Measurements from ENCODE around the gene AJM1.

The AJM1 gene

GRCh38 chr9:136858844-136859757, 16.8 kb downstream of the AJM1 start:
- peaks cover 20% of the 10 kb centered on the region; the same call in 1 of the 2 replicates for H3K36me3 ChIP-seq (ENCODE audit: insufficient read depth, low read length)
- TF ChIP-seq FOXP2 (optimal IDR thresholded peaks at IDR 0.05; ENCODE audit: control extremely low read depth, extremely low read length, insufficient read depth) (no peak), EZH2 (IDR thresholded peaks at IDR 0.05) (no peak), POLR2AphosphoS5 (IDR thresholded peaks at IDR 0.05; ENCODE audit: borderline replicate concordance, low read depth, low read length) (no peak)
- no peaks in the 10 kb centered on the region for H3K9me3 ChIP-seq (ENCODE audit: low read depth, low read length)
- H3K9ac ChIP-seq (ENCODE audit: insufficient read length): no peak overlapping the region
- H3K27ac ChIP-seq: no peak overlapping the region
- DNase-seq (ENCODE audit: low read depth, low spot score): no peak
- H3K4me3 ChIP-seq: no peak overlapping the region

DNA sequence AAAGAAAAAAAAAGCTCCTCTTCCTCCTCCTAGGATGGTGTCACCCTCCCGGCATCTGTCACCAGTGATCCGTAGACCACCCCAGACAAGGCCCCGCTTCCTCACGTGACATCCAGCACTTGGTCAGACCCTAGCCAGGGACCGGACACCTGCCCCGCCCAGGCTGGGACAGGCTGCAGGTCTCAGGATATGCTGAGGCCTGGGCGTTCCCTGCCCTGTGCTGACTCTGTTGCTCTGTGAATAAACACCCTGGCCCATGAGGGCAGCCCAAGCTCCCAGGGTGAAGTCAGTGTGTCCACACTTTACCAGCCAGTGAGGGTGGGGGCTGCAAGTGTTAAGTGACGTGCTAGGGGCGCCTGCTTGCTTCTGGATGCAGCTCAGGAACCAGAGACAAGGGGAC, 18.3 kb downstream of the AJM1 start:
- Histone ChIP-seq H3K9me3 (ENCODE audit: low read depth, low read length) (no peaks in the 10 kb centered on the region), H3K9ac (ENCODE audit: insufficient read length) (no peak overlapping the region)

DNA sequence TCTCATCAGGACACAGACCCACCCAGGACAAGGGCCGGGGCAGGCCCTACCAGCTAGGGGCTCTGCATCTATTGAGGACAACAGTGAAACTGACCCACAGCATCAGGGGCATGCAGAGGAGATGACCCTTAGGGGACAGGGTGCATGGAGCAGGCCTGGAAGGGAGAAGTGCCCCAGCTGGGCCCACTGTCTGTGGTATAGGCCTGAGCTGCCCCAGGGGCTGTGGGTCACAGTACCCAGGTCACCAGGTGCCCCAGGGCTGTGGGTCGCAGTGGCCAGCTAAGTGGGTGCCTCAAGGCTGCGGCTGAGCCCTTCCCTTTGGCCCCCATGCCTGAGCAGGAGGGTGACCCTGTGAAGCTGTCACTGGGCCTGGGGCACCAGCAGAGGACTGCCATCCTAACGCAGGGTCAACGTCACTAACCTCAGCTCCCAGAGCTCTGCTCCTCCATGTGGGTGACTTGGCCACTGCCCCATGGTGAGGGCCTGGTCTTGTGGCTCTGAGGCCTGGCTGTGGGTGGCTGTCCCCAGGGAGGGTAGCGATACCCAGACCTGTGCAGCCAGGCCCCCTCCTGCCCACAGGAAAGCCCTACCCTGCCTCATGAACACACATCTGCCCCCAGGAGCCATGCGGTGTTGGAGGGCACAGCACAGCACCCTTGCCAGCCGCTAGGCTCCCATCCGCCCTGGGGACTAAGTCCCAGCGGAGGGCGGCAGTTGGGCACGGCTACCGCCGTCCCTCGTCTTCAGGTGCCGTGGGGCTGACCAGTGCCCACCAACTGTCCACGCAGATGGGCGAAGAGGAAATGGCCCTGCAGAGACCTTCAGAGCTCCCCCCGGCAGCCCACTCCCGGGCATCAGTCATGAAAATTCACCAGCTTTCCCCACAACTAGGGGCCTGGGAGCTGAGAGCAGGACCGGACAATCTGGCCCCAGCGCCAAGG, 18.9 kb downstream of the AJM1 start:
- Histone ChIP-seq H3K9me3 (ENCODE audit: low read depth, low read length) (no peaks in the 10 kb centered on the region), H3K27ac (no peak overlapping the region), H3K4me3 (no peak overlapping the region), H3K9ac (ENCODE audit: insufficient read length) (no peak overlapping the region), H3K36me3 (ENCODE audit: insufficient read depth, low read length) (peaks cover 20% of the 10 kb centered on the region; the same call in 1 of the 2 replicates)
- DNase-seq (ENCODE audit: low read depth, low spot score): no peak
- TF ChIP-seq EZH2 (IDR thresholded peaks at IDR 0.05) (no peak), FOXP2 (optimal IDR thresholded peaks at IDR 0.05; ENCODE audit: control extremely low read depth, extremely low read length, insufficient read depth) (no peak), POLR2AphosphoS5 (IDR thresholded peaks at IDR 0.05; ENCODE audit: borderline replicate concordance, low read depth, low read length) (no peak)

More for the DNA sequence above, 18.3 kb downstream of the AJM1 start:
- TF ChIP-seq FOXP2 (optimal IDR thresholded peaks at IDR 0.05; ENCODE audit: control extremely low read depth, extremely low read length, insufficient read depth): no peak
- TF ChIP-seq EZH2 (IDR thresholded peaks at IDR 0.05): no peak
- 0 out of 2 replicates have a peak, but pooled peaks have one; percentile 23 for TF ChIP-seq POLR2AphosphoS5 (IDR thresholded peaks at IDR 0.05; ENCODE audit: borderline replicate concordance, low read depth, low read length)
- no peak for DNase-seq (ENCODE audit: low read depth, low spot score)
- peaks cover 20% of the 10 kb centered on the region; the same call in 1 of the 2 replicates for H3K36me3 ChIP-seq (ENCODE audit: insufficient read depth, low read length)
- no peak overlapping the region for H3K27ac ChIP-seq
- H3K4me3 ChIP-seq: no peak overlapping the region

- TF ChIP-seq EZH2 (IDR thresholded peaks at IDR 0.05): no peak
- TF ChIP-seq FOXP2 (optimal IDR thresholded peaks at IDR 0.05; ENCODE audit: control extremely low read depth, extremely low read length, insufficient read depth): no peak
- no peak for TF ChIP-seq POLR2AphosphoS5 (IDR thresholded peaks at IDR 0.05; ENCODE audit: borderline replicate concordance, low read depth, low read length)
- Histone ChIP-seq H3K36me3 (ENCODE audit: insufficient read depth, low read length) (peaks cover 20% of the 10 kb centered on the region; the same call in 1 of the 2 replicates), H3K4me3 (no peak overlapping the region), H3K27ac (no peak overlapping the region), H3K9me3 (ENCODE audit: low read depth, low read length) (no peaks in the 10 kb centered on the region), H3K9ac (ENCODE audit: insufficient read length) (no peak overlapping the region)
- DNase-seq (ENCODE audit: low read depth, low spot score): no peak
Observed at GRCh38 chr9:136861874-136862457, 19.7 kb downstream of the AJM1 start.

DNA sequence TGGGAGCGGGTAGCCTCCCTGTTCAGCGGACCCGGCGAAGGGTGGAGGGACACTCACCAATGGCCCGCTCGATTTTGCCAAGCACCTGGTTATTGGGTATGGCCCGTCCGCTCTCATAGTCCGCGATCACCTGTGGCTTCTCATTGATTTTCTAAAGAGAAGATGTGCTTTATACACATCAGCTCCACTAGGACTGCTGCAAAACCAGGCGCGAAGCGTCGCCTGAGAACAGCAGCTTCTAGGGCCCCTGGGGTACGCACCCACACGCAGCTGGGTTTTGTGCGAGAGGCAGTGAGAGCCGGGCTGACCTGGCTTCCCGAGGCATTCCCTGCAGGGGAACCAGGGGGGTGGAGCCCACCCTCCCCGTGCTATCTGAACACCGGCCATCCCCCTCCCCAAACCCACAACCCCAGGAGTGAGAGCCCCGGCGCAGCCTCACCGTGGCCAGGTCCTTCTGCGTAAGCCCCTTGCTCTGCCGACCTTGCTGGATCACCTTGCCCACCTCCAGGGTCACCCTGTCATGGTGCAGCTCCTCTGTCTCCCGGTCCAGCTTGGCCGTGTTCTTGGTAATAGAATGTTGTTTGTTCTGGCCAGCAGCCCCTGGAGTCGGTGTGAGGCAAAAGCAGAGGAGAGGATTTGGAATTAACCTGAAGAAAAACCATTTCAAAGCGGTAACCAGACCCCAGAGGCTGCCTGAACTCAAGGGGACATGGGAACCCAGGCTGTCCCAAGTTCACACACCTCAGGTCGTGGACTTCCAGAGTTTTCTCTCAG, 20.8 kb downstream of the AJM1 start:
- no peak overlapping the region for H3K4me3 ChIP-seq
- H3K36me3 ChIP-seq (ENCODE audit: insufficient read depth, low read length): peaks cover 20% of the 10 kb centered on the region; the same call in 1 of the 2 replicates
- no peak overlapping the region for H3K27ac ChIP-seq
- TF ChIP-seq EZH2 (IDR thresholded peaks at IDR 0.05) (no peak), FOXP2 (optimal IDR thresholded peaks at IDR 0.05; ENCODE audit: control extremely low read depth, extremely low read length, insufficient read depth) (no peak), POLR2AphosphoS5 (IDR thresholded peaks at IDR 0.05; ENCODE audit: borderline replicate concordance, low read depth, low read length) (no peak)
- H3K9ac ChIP-seq (ENCODE audit: insufficient read length): no peak overlapping the region
- DNase-seq (ENCODE audit: low read depth, low spot score): no peak
- H3K9me3 ChIP-seq (ENCODE audit: low read depth, low read length): no peaks in the 10 kb centered on the region

- TF ChIP-seq EZH2 (IDR thresholded peaks at IDR 0.05): no peak
- no peak; the same call in 1 of the 2 replicates for TF ChIP-seq POLR2AphosphoS5 (IDR thresholded peaks at IDR 0.05; ENCODE audit: borderline replicate concordance, low read depth, low read length)
- TF ChIP-seq FOXP2 (optimal IDR thresholded peaks at IDR 0.05; ENCODE audit: control extremely low read depth, extremely low read length, insufficient read depth): no peak
- Histone ChIP-seq H3K9me3 (ENCODE audit: low read depth, low read length) (no peaks in the 10 kb centered on the region), H3K9ac (ENCODE audit: insufficient read length) (no peak overlapping the region), H3K27ac (no peak overlapping the region), H3K36me3 (ENCODE audit: insufficient read depth, low read length) (peaks cover 20% of the 10 kb centered on the region; the same call in 1 of the 2 replicates), H3K4me3 (no peak overlapping the region)
- DNase-seq (ENCODE audit: low read depth, low spot score): no peak
Observed at GRCh38 chr9:136863623-136864273, 21.5 kb downstream of the AJM1 start.

Data from SK-N-MC (cell line).